ENCODE results near the gene SRPK1. TPM values are rescaled to one million over a fixed set of nuclear protein-coding genes. Genes with fewer than 3 reads are reported as not detected.

The SRPK1 gene
- total RNA-seq, 1 experiment from 2014 or later, result 89.4 TPM

GRCh38 chr6:35925961-35926360 lies 5.1 kb upstream of the SRPK1 start (continued):
- TF ChIP-seq ZNF274 (IDR thresholded peaks at IDR 0.05; ENCODE audit: low read depth, low read length) (no peak), EZH2 (IDR thresholded peaks at IDR 0.05) (no peak)
- TF ChIP-seq, protein P1, sequence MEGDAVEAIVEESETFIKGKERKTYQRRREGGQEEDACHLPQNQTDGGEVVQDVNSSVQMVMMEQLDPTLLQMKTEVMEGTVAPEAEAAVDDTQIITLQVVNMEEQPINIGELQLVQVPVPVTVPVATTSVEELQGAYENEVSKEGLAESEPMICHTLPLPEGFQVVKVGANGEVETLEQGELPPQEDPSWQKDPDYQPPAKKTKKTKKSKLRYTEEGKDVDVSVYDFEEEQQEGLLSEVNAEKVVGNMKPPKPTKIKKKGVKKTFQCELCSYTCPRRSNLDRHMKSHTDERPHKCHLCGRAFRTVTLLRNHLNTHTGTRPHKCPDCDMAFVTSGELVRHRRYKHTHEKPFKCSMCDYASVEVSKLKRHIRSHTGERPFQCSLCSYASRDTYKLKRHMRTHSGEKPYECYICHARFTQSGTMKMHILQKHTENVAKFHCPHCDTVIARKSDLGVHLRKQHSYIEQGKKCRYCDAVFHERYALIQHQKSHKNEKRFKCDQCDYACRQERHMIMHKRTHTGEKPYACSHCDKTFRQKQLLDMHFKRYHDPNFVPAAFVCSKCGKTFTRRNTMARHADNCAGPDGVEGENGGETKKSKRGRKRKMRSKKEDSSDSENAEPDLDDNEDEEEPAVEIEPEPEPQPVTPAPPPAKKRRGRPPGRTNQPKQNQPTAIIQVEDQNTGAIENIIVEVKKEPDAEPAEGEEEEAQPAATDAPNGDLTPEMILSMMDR (IDR thresholded peaks at IDR 0.05 in 2 of 3, conservative IDR thresholded peaks at IDR 0.05 in 1 of 3; ENCODE audit: borderline replicate concordance in 1 of 3, insufficient read depth in 1 of 3, low read depth in 2 of 3, low read length in 2 of 3), result no peak

GRCh38 chr6:35924146-35924545 lies 3.2 kb upstream of the SRPK1 start:
- ChIA-PET RAD21 (ENCODE audit: low non-redundant PET in 1 of 2, low total read pairs in 2 of 2, uncharacterized antibody in 2 of 2, unreplicated experiment in 2 of 2) (no interaction called here), CTCF (no interaction called here), POLR2A (no interaction called here)
- no peaks in the 10 kb centered on the region for H3K9me2 ChIP-seq (ENCODE audit: insufficient read depth)
- H3K27ac ChIP-seq (ENCODE audit: low read depth, low read length), result no peak overlapping the region
- H3K27me3 ChIP-seq (ENCODE audit: insufficient read depth, low read length), result no peaks in the 10 kb centered on the region
- H3K79me2 ChIP-seq (ENCODE audit: insufficient read depth, low read length), result peaks cover 16% of the 10 kb centered on the region
- H4K20me1 ChIP-seq (ENCODE audit: insufficient read depth), result no peaks in the 10 kb centered on the region
- DNase-seq (ENCODE audit: low read depth, low spot score), result no peak
- no peak overlapping the region for H2AFZ ChIP-seq (ENCODE audit: low read depth, low read length, poor library complexity, severe bottlenecking)
- H3K4me2 ChIP-seq (ENCODE audit: low read length), result no peak overlapping the region
- no peak overlapping the region for H3K9ac ChIP-seq (ENCODE audit: low read length)
- H3K36me3 ChIP-seq (ENCODE audit: control insufficient read depth in 1 of 2, insufficient read depth in 2 of 2, low read length in 2 of 2), result no peaks in the 10 kb centered on the region
- ATAC-seq, result no peak
- BruUV-seq (replicated peaks), result no TSS peak
- no peak overlapping the region for H3K4me3 ChIP-seq (replicated peaks in 1 of 2; ENCODE audit: low read depth in 1 of 2, low read length in 2 of 2)
- intact Hi-C loops (cut with micrococcal nuclease), result no loop called here
- TF ChIP-seq ELF1 (IDR thresholded peaks at IDR 0.05; ENCODE audit: borderline replicate concordance, low read depth) (no peak), RAD21 (IDR thresholded peaks at IDR 0.05; ENCODE audit: low read depth) (no peak), JUND (IDR thresholded peaks at IDR 0.05) (no peak), POLR2AphosphoS5 (IDR thresholded peaks at IDR 0.05; ENCODE audit: low read depth, low read length) (no peak), SIN3A (IDR thresholded peaks at IDR 0.05; ENCODE audit: low read depth) (no peak), REST (IDR thresholded peaks at IDR 0.05; ENCODE audit: low read depth) (no peak), SRF (IDR thresholded peaks at IDR 0.05; ENCODE audit: low read depth) (no peak), CEBPB (IDR thresholded peaks at IDR 0.05; ENCODE audit: low read depth) (no peak), YY1 (IDR thresholded peaks at IDR 0.05; ENCODE audit: extremely low read depth, insufficient replicate concordance, low read depth, low read length) (no peak), EGR1 (IDR thresholded peaks at IDR 0.05; ENCODE audit: low read depth) (no peak), SP1 (IDR thresholded peaks at IDR 0.05; ENCODE audit: low read depth) (no peak), POLR2A (IDR thresholded peaks at IDR 0.05; ENCODE audit: borderline replicate concordance, extremely low read depth, insufficient read depth, insufficient read length) (no peak), EZH2 (IDR thresholded peaks at IDR 0.05) (no peak), ZBTB33 (IDR thresholded peaks at IDR 0.05; ENCODE audit: extremely low read depth, insufficient replicate concordance, low read length) (no peak), ZNF274 (IDR thresholded peaks at IDR 0.05; ENCODE audit: low read depth, low read length) (no peak), CBX3 (IDR thresholded peaks at IDR 0.05; ENCODE audit: low read depth) (no peak)
- TF ChIP-seq, protein P2, sequence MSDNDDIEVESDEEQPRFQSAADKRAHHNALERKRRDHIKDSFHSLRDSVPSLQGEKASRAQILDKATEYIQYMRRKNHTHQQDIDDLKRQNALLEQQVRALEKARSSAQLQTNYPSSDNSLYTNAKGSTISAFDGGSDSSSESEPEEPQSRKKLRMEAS (IDR thresholded peaks at IDR 0.05), result no peak
- TF ChIP-seq, protein P3, sequence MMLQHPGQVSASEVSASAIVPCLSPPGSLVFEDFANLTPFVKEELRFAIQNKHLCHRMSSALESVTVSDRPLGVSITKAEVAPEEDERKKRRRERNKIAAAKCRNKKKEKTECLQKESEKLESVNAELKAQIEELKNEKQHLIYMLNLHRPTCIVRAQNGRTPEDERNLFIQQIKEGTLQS (IDR thresholded peaks at IDR 0.05), result no peak
- no peaks in the 10 kb centered on the region for H3K9me3 ChIP-seq (ENCODE audit: control insufficient read depth in 1 of 2, insufficient read depth in 1 of 2, low read depth in 1 of 2, low read length in 2 of 2)
- peaks cover 10 to 23% of the 10 kb centered on the region in 2 experiments for H3K4me1 ChIP-seq (ENCODE audit: control insufficient read depth in 1 of 2, insufficient read depth in 2 of 2, low read length in 2 of 2)

Data from HCT116 (cell line).